Smooth muscle cell (in vitro differentiated cells): ENCODE data around the gene PDE2A. TPM values are rescaled to one million over a fixed set of nuclear protein-coding genes. Genes with fewer than 3 reads are reported as not detected.

Experiments
- DNase-seq: peaks from one replicate; lab custom pipeline; 2025; ENCODE audit not compliant: unreplicated experiment; lab: John Stamatoyannopoulos, UW
- H2AFZ ChIP-seq: fragments of 200-600 bp; sonication (generic); 2 replicates; pipeline ENCODE4 v1.6.0; 2016; ENCODE audit warnings: antibody characterized with exemption, low read depth, mild to moderate bottlenecking
- H3F3A ChIP-seq: fragments of 200-600 bp; sonication (generic); 2 replicates; pipeline ENCODE4 v1.6.0; 2017; ENCODE audit warnings: antibody characterized with exemption, low read depth
- H3K27ac ChIP-seq: fragments of 200-600 bp; sonication (generic); 2 replicates; pipeline ENCODE4 v1.5.1; 2016; ENCODE audit warnings: low read depth, mild to moderate bottlenecking
- H3K27me3 ChIP-seq: fragments of 200-600 bp; sonication (generic); 2 replicates; pipeline ENCODE4 v1.6.1; 2016; ENCODE audit warnings: low read depth, mild to moderate bottlenecking
- H3K36me3 ChIP-seq: fragments of 200-600 bp; sonication (generic); 2 replicates; pipeline ENCODE4 v1.5.1; 2016; ENCODE audit warnings: low read depth
- H3K4me1 ChIP-seq: fragments of 200-600 bp; sonication (generic); 2 replicates; pipeline ENCODE4 v1.5.1; 2016; ENCODE audit warnings: low read depth
- H3K4me2 ChIP-seq: fragments of 200-600 bp; sonication (generic); 2 replicates; pipeline ENCODE4 v1.6.0; 2016; ENCODE audit warnings: mild to moderate bottlenecking
- H3K4me3 ChIP-seq: fragments of 200-600 bp; sonication (generic); 2 replicates; pipeline ENCODE4 v1.5.1; 2016; ENCODE audit warnings: mild to moderate bottlenecking
- H3K79me2 ChIP-seq: fragments of 200-600 bp; sonication (generic); 2 replicates; pipeline ENCODE4 v1.6.0; 2016; ENCODE audit warnings: low read depth, mild to moderate bottlenecking
- H3K9ac ChIP-seq: fragments of 200-600 bp; sonication (generic); 2 replicates; pipeline ENCODE4 v1.6.0; 2016; ENCODE audit warnings: low read depth
- H3K9me3 ChIP-seq: fragments of 200-600 bp; sonication (generic); replicated peaks from 2 replicates; pipeline ENCODE4 v1.5.1; 2016; ENCODE audit warnings: low read depth
- H4K20me1 ChIP-seq: fragments of 200-600 bp; sonication (generic); 2 replicates; pipeline ENCODE4 v1.6.0; 2016; ENCODE audit warnings: low read depth
- WGBS: methylation state at CpG from one replicate; pipeline ENCODE4 v1.1.7; 2016; ENCODE audit warnings: low lambda C conversion rate; 5-methylcytosine and 5-hydroxymethylcytosine counted together
- polyA plus RNA-seq: library from polyadenylated mRNA; unstranded; fragments of >200 nt; fragmentation: Nextera tagmentation; extraction: Ambion mirVana; gene quantifications from 2 replicates; pipeline ENCODE4 v1.2.1, GENCODE V29; 2016
- total RNA-seq: library from RNA; depleted of rRNA; stranded (reverse); fragments of >200 nt; gene quantifications from 2 replicates; pipeline ENCODE4 v1.2.3, GENCODE V29; 2014
- TF ChIP-seq, protein P1 (sequence below): fragments of 200-600 bp; sonication (generic); IDR thresholded peaks from 2 replicates; pipeline ENCODE4 v1.5.1; 2017; ENCODE audit warnings: borderline replicate concordance, mild to moderate bottlenecking, antibody characterized with exemption; ENCODE audit not compliant: insufficient read depth, poor library complexity, severe bottlenecking

The PDE2A gene
- total and polyA plus RNA-seq, 2 experiments from 2014 or later = 1.0 TPM; not detected in 1

DNA sequence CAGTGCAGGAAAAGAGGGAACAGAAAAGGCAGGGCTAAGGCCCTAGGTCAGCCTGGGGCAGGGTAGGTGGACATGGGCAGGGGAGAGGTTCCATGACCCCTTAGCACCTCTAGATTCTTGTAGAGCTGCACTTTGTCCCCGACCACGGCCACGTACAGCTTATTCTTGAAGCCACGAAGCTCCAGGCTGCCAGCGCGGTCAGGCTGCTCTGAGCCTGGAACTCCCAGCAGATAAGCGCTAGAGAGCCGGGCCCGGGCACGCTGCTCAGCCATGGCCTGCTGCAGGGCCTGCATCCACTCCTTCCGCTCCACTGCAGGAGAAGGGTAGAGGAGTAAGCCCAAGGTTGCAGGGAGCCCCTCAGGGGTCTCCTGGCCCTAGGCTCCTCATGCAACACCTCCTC, 36.1 kb upstream of the PDE2A start:
- Histone ChIP-seq H4K20me1 (peaks cover 64% of the 10 kb centered on the region), H3K9ac (no peak overlapping the region)
- DNase-seq = no peak

DNA sequence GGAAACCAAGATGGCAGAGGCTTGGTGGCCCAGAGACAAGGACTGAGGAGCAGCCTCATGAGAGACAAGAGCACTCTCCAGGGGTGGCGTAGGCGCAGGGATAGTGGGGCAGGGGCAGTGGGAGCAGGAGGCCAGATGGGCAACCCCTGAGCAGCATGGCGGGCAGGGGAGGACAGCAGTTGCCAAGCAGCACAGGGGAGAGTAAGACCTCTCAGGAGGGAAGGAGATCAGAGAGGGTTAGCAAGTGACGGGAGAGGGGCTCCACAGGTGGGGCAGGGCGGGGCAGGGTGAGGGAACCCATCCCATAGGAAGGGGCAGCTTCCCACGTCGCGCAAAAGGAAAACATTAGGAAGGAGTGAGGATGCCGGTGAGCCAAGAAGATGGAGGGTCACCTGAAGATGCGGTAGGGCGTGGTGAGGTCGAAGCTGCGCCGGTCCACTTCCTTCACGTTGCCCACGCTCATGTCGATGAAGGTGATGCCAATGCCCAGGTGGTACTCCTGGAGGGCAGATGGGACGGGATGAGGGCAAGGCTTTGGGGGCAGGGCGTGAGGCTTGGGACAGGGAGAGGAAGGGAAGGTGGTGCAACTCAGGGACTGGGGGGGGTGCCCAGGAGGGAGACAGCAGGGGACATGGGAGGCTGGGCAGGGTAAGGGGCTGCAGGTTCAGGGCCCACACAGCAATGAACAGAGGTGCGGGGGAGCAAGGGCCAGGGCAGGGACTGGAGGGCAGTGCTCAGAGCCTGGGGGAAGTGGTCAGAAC, 35.4 kb upstream of the PDE2A start:
- 97% methylated on average over 20 of the region's 20 CpGs for WGBS
- peaks cover 24% of the 10 kb centered on the region for H3K4me1 ChIP-seq
- no peaks in the 10 kb centered on the region for H3K27me3 ChIP-seq

More for the DNA sequence above, 36.1 kb upstream of the PDE2A start:
- no peaks in the 10 kb centered on the region for H3K36me3 ChIP-seq
- H3K27ac ChIP-seq = no peak overlapping the region
- H3K9me3 ChIP-seq = no peaks in the 10 kb centered on the region
- no peak overlapping the region for H3K4me2 ChIP-seq
- H3F3A ChIP-seq = no peaks in the 10 kb centered on the region
- H2AFZ ChIP-seq = no peak overlapping the region
- no peak overlapping the region for H3K4me3 ChIP-seq
- TF ChIP-seq, protein P1, sequence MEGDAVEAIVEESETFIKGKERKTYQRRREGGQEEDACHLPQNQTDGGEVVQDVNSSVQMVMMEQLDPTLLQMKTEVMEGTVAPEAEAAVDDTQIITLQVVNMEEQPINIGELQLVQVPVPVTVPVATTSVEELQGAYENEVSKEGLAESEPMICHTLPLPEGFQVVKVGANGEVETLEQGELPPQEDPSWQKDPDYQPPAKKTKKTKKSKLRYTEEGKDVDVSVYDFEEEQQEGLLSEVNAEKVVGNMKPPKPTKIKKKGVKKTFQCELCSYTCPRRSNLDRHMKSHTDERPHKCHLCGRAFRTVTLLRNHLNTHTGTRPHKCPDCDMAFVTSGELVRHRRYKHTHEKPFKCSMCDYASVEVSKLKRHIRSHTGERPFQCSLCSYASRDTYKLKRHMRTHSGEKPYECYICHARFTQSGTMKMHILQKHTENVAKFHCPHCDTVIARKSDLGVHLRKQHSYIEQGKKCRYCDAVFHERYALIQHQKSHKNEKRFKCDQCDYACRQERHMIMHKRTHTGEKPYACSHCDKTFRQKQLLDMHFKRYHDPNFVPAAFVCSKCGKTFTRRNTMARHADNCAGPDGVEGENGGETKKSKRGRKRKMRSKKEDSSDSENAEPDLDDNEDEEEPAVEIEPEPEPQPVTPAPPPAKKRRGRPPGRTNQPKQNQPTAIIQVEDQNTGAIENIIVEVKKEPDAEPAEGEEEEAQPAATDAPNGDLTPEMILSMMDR = no peak
- H3K79me2 ChIP-seq = peaks cover 12% of the 10 kb centered on the region
- H3K27me3 ChIP-seq = no peaks in the 10 kb centered on the region
- 97% methylated on average over 11 of the region's 11 CpGs for WGBS
- H3K4me1 ChIP-seq = peaks cover 20% of the 10 kb centered on the region

DNA sequence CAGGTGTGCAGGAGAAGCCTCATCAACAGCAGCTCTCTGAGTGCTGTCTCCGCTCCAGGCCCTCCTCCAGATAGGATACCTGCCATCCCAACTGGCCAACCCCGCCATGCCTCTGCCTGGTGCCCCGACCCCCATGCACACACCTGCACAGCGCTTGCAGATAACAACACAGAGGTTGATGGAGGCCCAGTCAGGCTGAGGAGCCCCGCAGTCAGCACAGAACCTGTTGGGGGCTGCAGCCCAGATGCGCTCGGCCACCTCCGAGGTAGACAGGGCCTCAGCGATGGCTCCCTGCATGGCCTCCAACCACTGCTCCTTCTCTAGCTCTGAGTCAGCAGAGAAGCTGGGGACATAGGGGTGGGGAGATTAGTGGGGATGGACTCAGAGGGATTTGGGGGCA, 32.8 kb upstream of the PDE2A start:
- no peaks in the 10 kb centered on the region for H3F3A ChIP-seq
- no peaks in the 10 kb centered on the region for H3K9me3 ChIP-seq
- no peak overlapping the region for H3K9ac ChIP-seq
- H3K4me3 ChIP-seq = no peak overlapping the region
- H4K20me1 ChIP-seq = peaks cover 56% of the 10 kb centered on the region
- 98% methylated on average over 9 of the region's 9 CpGs for WGBS
- no peaks in the 10 kb centered on the region for H3K27me3 ChIP-seq
- no peak overlapping the region for H2AFZ ChIP-seq
- no peak overlapping the region for H3K27ac ChIP-seq
- peaks cover 30% of the 10 kb centered on the region for H3K4me1 ChIP-seq
- TF ChIP-seq, protein P1 = no peak
- DNase-seq = no peak
- no peaks in the 10 kb centered on the region for H3K36me3 ChIP-seq
- no peak overlapping the region for H3K4me2 ChIP-seq
- H3K79me2 ChIP-seq = no peaks in the 10 kb centered on the region

More for the DNA sequence above, 35.4 kb upstream of the PDE2A start:
- no peaks in the 10 kb centered on the region for H3F3A ChIP-seq
- no peak overlapping the region for H3K27ac ChIP-seq
- H3K9ac ChIP-seq = no peak overlapping the region
- no peak overlapping the region for H3K4me3 ChIP-seq
- H3K4me2 ChIP-seq = no peak overlapping the region
- peaks cover 9% of the 10 kb centered on the region for H3K79me2 ChIP-seq
- no peaks in the 10 kb centered on the region for H3K36me3 ChIP-seq
- H2AFZ ChIP-seq = no peak overlapping the region
- no peak for DNase-seq
- H3K9me3 ChIP-seq = no peaks in the 10 kb centered on the region
- TF ChIP-seq, protein P1 = no peak
- peaks cover 64% of the 10 kb centered on the region for H4K20me1 ChIP-seq

DNA sequence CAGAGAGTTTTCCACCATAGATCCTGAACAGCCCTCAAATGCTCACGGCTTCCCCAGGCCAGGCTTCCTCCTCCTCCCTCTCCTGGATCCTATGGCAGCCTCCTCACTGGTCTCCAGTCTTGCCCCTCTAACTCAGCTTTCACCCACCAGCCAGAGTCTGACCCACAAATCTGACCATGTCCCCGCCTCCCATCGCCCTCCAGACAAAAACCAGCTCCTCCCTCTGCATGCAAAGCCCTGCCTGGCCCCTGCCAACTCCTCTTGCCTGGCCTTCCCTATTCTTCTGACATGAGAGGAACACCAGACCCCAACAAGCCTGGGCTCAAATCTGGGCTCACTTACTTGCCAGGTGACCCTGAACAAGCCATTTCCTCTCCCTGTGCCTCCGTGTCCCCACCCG, 32.4 kb upstream of the PDE2A start:
- no peak for DNase-seq
- H4K20me1 ChIP-seq = peaks cover 51% of the 10 kb centered on the region
- H3K9ac ChIP-seq = no peak overlapping the region

More for the DNA sequence above, 32.4 kb upstream of the PDE2A start:
- Histone ChIP-seq H3K4me1 (peaks cover 30% of the 10 kb centered on the region), H3K9me3 (no peaks in the 10 kb centered on the region), H3K27me3 (no peaks in the 10 kb centered on the region), H3F3A (no peaks in the 10 kb centered on the region), H3K27ac (no peak overlapping the region), H2AFZ (no peak overlapping the region), H3K4me2 (no peak overlapping the region), H3K4me3 (no peak overlapping the region), H3K36me3 (no peaks in the 10 kb centered on the region), H3K79me2 (no peaks in the 10 kb centered on the region)
- TF ChIP-seq, protein P1 = no peak
- WGBS = 80% methylated on average over 5 of the region's 5 CpGs
